Trophoblast cell (in vitro differentiated cells and primary cell): Measurements from ENCODE around the gene KCNN3.

Experiments used
- DNase-seq, 2 donors: peaks; one replicate each; pipeline ENCODE4 v3.0.0-alpha.2; 2016
- H2AFZ ChIP-seq: 2 replicates; pipeline ENCODE4 v1.6.1; 2013; ENCODE audit warnings: low read length, moderate library complexity, mild to moderate bottlenecking; ENCODE audit not compliant: insufficient read depth, poor library complexity
- H2AK5ac ChIP-seq: 2 replicates; pipeline ENCODE4 v1.6.1; 2013; ENCODE audit warnings: mild to moderate bottlenecking, low read length
- H2BK120ac ChIP-seq: 2 replicates; pipeline ENCODE4 v1.6.1; 2013; ENCODE audit warnings: low read length, mild to moderate bottlenecking, moderate library complexity; ENCODE audit not compliant: insufficient read depth, poor library complexity
- H2BK12ac ChIP-seq: 2 replicates; pipeline ENCODE4 v1.6.1; 2013; ENCODE audit warnings: mild to moderate bottlenecking, low read length, moderate library complexity
- H2BK5ac ChIP-seq: 2 replicates; pipeline ENCODE4 v1.6.1; 2013; ENCODE audit warnings: low read length, low read depth, moderate library complexity, mild to moderate bottlenecking; ENCODE audit not compliant: poor library complexity
- H3K14ac ChIP-seq: 2 replicates; pipeline ENCODE4 v1.6.1; 2013; ENCODE audit warnings: mild to moderate bottlenecking, low read length
- H3K18ac ChIP-seq: 2 replicates; pipeline ENCODE4 v1.6.1; 2013; ENCODE audit warnings: mild to moderate bottlenecking, low read length
- H3K23ac ChIP-seq: 2 replicates; pipeline ENCODE4 v1.6.1; 2013; ENCODE audit warnings: low read length
- H3K27ac ChIP-seq: 2 replicates; pipeline ENCODE4 v1.5.1; 2013; ENCODE audit warnings: low read depth, mild to moderate bottlenecking, inconsistent platforms, low read length, moderate library complexity
- H3K27me3 ChIP-seq: 2 replicates; pipeline ENCODE4 v1.6.1; 2013; ENCODE audit warnings: inconsistent platforms, mild to moderate bottlenecking, low read length, moderate library complexity; ENCODE audit not compliant: insufficient read depth
- H3K36me3 ChIP-seq, 2 experiments: 1 replicate in 1 of 2; 2 replicates in 1 of 2; pipeline ENCODE4 v1.6.1; 2013; ENCODE audit warnings: low read length in 2 of 2, mild to moderate bottlenecking in 2 of 2, moderate library complexity in 1 of 2; ENCODE audit not compliant: insufficient read depth in 2 of 2, control insufficient read depth in 1 of 2
- H3K4ac ChIP-seq: 2 replicates; pipeline ENCODE4 v1.6.1; 2013; ENCODE audit warnings: low read depth, mild to moderate bottlenecking, low read length, moderate library complexity
- H3K4me1 ChIP-seq, 2 experiments: 1 replicate in 1 of 2; 2 replicates in 1 of 2; pipeline ENCODE4 v1.6.1; 2013; ENCODE audit warnings: low read length in 2 of 2, mild to moderate bottlenecking in 2 of 2, moderate library complexity in 1 of 2; ENCODE audit not compliant: insufficient read depth in 2 of 2, control insufficient read depth in 1 of 2
- H3K4me2 ChIP-seq: 2 replicates; pipeline ENCODE4 v1.6.1; 2013; ENCODE audit warnings: inconsistent platforms, mild to moderate bottlenecking, low read length, moderate library complexity
- H3K4me3 ChIP-seq: 2 replicates; pipeline ENCODE4 v1.5.1; 2013; ENCODE audit warnings: mild to moderate bottlenecking, low read depth, low read length, inconsistent platforms
- H3K79me1 ChIP-seq: one replicate; pipeline ENCODE4 v1.6.1; 2013; ENCODE audit warnings: low read length
- H3K79me2 ChIP-seq: 2 replicates; pipeline ENCODE4 v1.6.1; 2013; ENCODE audit warnings: low read length, mild to moderate bottlenecking; ENCODE audit not compliant: control insufficient read depth, insufficient read depth, poor library complexity
- H3K9ac ChIP-seq: 2 replicates; pipeline ENCODE4 v1.6.1; 2013; ENCODE audit warnings: mild to moderate bottlenecking, low read length
- H3K9me3 ChIP-seq: 2 replicates; pipeline ENCODE4 v1.6.1; 2013; ENCODE audit warnings: low read depth, mild to moderate bottlenecking, control low read depth, inconsistent platforms, low read length; ENCODE audit not compliant: insufficient read depth
- H4K12ac ChIP-seq: 2 replicates; pipeline ENCODE4 v1.6.1; 2013; ENCODE audit warnings: low read depth, mild to moderate bottlenecking, low read length, moderate library complexity
- H4K8ac ChIP-seq: 2 replicates; pipeline ENCODE4 v1.6.1; 2013; ENCODE audit warnings: low read depth, mild to moderate bottlenecking, low read length, moderate library complexity
- H4K91ac ChIP-seq: one replicate; pipeline ENCODE4 v1.6.1; 2013; ENCODE audit warnings: low read depth, mild to moderate bottlenecking, low read length, moderate library complexity
- WGBS: extraction: QIAGEN DNeasy Blood & Tissue Kit; methylation state at CpG from one replicate; pipeline ENCODE4 v1.1.7; 2013; ENCODE audit warnings: missing lambda C conversion rate; ENCODE audit not compliant: insufficient read length, insufficient coverage; ENCODE audit errors: extremely low coverage; 5-methylcytosine and 5-hydroxymethylcytosine counted together

Gene KCNN3

GRCh38 chr1:154857441-154858215 lies 12.5 kb downstream of the KCNN3 start:
- DNase-seq: no peak
- no peak overlapping the region for H2BK5ac ChIP-seq
- no peaks in the 10 kb centered on the region for H3K79me1 ChIP-seq
- no CpG with 5 or more reads among the region's 11 CpGs for WGBS
- no peaks in the 10 kb centered on the region for H3K9me3 ChIP-seq
- H3K79me2 ChIP-seq: no peaks in the 10 kb centered on the region
- H3K4me2 ChIP-seq: no peak overlapping the region
- H3K23ac ChIP-seq: no peak overlapping the region
- H3K27me3 ChIP-seq: no peaks in the 10 kb centered on the region
- H3K14ac ChIP-seq: no peak overlapping the region
- no peaks in the 10 kb centered on the region for H3K4me1 ChIP-seq
- no peak overlapping the region for H4K91ac ChIP-seq
- no peak overlapping the region for H3K9ac ChIP-seq
- no peaks in the 10 kb centered on the region for H3K36me3 ChIP-seq
- H3K27ac ChIP-seq: no peak overlapping the region
- H2BK12ac ChIP-seq: no peak overlapping the region
- no peak overlapping the region for H3K4ac ChIP-seq
- no peak overlapping the region for H4K8ac ChIP-seq
- no peak overlapping the region for H4K12ac ChIP-seq
- H3K18ac ChIP-seq: no peak overlapping the region
- no peak overlapping the region for H2AK5ac ChIP-seq
- H2BK120ac ChIP-seq: no peak overlapping the region
- no peak overlapping the region for H2AFZ ChIP-seq
- H3K4me3 ChIP-seq: no peak overlapping the region

GRCh38 chr1:154857022-154857421 lies 13.1 kb downstream of the KCNN3 start:
- Histone ChIP-seq H3K9me3 (no peaks in the 10 kb centered on the region), H2BK12ac (no peak overlapping the region), H3K14ac (no peak overlapping the region), H4K12ac (no peak overlapping the region), H3K79me2 (no peaks in the 10 kb centered on the region), H2AK5ac (no peak overlapping the region), H3K36me3 (no peaks in the 10 kb centered on the region), H3K23ac (no peak overlapping the region), H3K18ac (no peak overlapping the region), H3K9ac (no peak overlapping the region), H4K8ac (no peak overlapping the region), H3K27ac (no peak overlapping the region), H3K4me1 (no peaks in the 10 kb centered on the region), H2AFZ (no peak overlapping the region), H2BK5ac (no peak overlapping the region), H3K79me1 (no peaks in the 10 kb centered on the region), H3K4me2 (no peak overlapping the region), H4K91ac (no peak overlapping the region), H3K4ac (no peak overlapping the region), H3K4me3 (no peak overlapping the region), H3K27me3 (no peaks in the 10 kb centered on the region), H2BK120ac (no peak overlapping the region)
- DNase-seq: no peak
- no CpG with 5 or more reads among the region's 6 CpGs for WGBS

- Histone ChIP-seq H2BK5ac (no peak overlapping the region), H3K4ac (no peak overlapping the region), H3K14ac (no peak overlapping the region), H3K4me3 (no peak overlapping the region), H3K36me3 (no peaks in the 10 kb centered on the region), H2BK12ac (no peak overlapping the region), H2AFZ (no peak overlapping the region), H4K12ac (no peak overlapping the region), H4K91ac (no peak overlapping the region), H2BK120ac (no peak overlapping the region), H4K8ac (no peak overlapping the region), H3K9ac (no peak overlapping the region), H3K9me3 (no peaks in the 10 kb centered on the region), H3K4me1 (peaks cover 0 to 1% of the 10 kb centered on the region in 2 experiments), H3K27ac (no peak overlapping the region), H3K4me2 (no peak overlapping the region), H3K23ac (no peak overlapping the region), H3K18ac (no peak overlapping the region), H3K27me3 (no peaks in the 10 kb centered on the region), H3K79me1 (no peaks in the 10 kb centered on the region), H2AK5ac (no peak overlapping the region), H3K79me2 (no peaks in the 10 kb centered on the region)
- no peak for DNase-seq
- no CpG with 5 or more reads among the region's 3 CpGs for WGBS
Observed at GRCh38 chr1:154856544-154856943, 13.5 kb downstream of the KCNN3 start.

DNA sequence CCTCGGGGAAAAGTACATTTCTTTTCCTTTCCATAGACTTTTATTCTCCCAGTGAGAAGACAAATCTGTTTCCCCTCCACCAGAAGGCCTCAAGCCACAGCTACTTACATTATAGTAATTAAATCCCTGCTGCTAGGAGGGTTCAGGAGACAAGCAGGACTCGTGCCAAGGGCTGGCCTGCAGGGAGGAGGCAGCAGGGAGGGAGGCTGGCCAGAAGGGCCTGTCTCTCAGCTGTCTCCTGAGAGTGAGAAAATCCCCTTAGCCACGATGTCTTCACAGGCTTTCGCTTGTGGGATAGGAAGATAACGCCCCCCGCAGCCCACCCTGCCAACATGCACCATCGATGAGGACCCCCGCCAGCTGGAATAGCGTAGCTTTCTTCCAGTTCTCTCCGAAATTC lies 14.0 kb downstream of the KCNN3 start:
- Histone ChIP-seq H3K36me3 (no peaks in the 10 kb centered on the region), H3K4me1 (peaks cover 0 to 2% of the 10 kb centered on the region in 2 experiments)

More for the DNA sequence above, 14.0 kb downstream of the KCNN3 start:
- Histone ChIP-seq H3K79me2 (no peaks in the 10 kb centered on the region), H2BK120ac (no peak overlapping the region), H2AFZ (no peak overlapping the region), H3K9me3 (no peaks in the 10 kb centered on the region), H3K79me1 (no peaks in the 10 kb centered on the region), H3K4me2 (no peak overlapping the region), H3K18ac (no peak overlapping the region), H3K4me3 (no peak overlapping the region), H4K8ac (no peak overlapping the region), H3K27ac (no peak overlapping the region), H3K14ac (no peak overlapping the region), H3K23ac (no peak overlapping the region), H4K12ac (no peak overlapping the region), H2BK5ac (no peak overlapping the region), H3K4ac (no peak overlapping the region), H3K9ac (no peak overlapping the region), H4K91ac (no peak overlapping the region), H2AK5ac (no peak overlapping the region), H3K27me3 (no peaks in the 10 kb centered on the region), H2BK12ac (no peak overlapping the region)
- WGBS: no CpG with 5 or more reads among the region's 10 CpGs
- no peak for DNase-seq
